Measurements from ENCODE around the gene GLCCI1.
A peak's percentile ranks its signal among the peaks of the same experiment; 100 is the strongest.

GLCCI1 gene

DNA sequence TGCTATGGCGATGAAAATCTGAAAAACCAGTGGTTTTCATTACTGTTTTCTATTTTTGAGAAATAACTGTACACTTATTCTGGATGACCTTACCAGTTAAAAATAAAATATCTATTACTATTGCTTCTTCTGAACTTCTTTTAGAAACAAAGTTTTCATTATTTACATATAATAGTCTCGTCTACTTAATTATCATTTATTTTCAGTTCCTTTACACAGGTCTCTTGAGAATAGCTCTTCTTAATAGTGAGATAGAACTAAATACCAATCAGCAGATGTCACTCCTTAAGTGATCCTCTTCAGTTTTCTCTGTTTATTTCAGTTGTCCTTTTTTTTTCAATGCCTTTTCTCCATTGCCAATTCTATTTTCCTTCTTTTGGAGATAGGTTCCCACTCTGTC lies 4.3 kb upstream of the GLCCI1 start:
- DNase-seq (ENCODE audit: low spot score): no peak

DNA sequence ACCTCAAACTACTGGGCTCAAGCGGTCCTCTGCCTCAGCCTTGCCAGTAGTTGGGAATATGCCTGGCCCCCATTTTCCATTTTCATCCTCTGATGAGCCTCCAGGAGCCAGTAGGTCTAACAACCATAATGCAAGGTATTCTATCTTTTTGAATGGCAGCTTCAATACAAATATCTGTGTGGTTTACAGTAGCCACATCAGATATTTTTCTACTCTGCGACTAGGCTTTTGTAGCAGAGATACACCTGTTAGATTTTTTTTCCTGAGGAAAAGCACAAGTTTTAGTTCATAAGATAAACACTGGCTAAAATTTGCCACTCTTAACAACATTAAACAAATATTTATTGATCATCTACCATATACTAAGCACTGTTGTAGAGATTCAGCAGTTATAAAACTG lies 3.9 kb upstream of the GLCCI1 start:
- no peak for DNase-seq (ENCODE audit: low spot score)

DNA sequence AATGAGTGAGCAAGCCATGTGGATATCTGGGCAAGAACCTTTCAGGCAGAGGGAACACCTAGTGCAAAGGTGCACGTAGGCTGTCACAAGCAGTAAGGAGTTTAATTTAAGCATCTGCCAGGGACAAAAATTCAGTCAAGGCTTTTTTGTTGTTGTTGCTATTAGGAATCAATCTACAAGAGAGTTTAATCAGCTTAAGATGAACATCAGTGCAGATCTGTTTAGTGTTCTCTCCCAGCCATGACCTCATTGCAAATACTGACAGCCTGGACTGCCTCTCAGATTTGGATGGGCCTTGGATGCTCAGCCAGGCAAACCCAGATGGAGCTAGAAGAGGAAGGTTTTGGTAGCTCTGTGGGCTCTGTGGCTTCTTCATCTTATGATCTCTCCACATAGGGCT lies 3.3 kb upstream of the GLCCI1 start:
- no peak for DNase-seq (ENCODE audit: low spot score)

DNA sequence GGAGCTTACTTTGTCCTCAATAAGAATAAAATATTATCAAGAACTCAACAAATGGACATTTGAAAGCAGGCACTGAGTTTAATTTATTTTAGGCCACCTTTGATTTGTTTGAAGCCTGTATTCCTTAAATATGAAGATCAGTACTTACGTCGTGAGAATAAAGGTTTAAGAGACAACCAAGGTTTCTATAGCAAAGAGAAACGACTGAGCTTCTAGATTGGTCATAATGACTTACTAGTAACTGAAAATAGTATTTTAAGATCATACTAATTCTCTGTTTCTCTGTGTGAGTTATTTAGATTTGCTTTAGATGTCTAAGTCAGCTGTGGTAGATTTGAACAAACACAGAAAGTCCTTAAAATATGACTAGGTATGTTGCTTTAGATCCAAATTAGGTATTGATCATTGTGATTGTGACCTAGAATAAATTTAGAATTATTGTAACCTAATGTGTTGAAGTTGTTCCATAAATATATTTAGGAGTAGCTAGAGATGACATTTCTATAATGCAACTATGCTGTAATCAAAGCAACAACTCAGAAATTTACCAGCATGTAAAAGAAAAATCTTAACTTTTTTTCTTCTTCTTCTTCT lies 2.4 kb upstream of the GLCCI1 start:
- DNase-seq (ENCODE audit: low spot score): no peak

DNA sequence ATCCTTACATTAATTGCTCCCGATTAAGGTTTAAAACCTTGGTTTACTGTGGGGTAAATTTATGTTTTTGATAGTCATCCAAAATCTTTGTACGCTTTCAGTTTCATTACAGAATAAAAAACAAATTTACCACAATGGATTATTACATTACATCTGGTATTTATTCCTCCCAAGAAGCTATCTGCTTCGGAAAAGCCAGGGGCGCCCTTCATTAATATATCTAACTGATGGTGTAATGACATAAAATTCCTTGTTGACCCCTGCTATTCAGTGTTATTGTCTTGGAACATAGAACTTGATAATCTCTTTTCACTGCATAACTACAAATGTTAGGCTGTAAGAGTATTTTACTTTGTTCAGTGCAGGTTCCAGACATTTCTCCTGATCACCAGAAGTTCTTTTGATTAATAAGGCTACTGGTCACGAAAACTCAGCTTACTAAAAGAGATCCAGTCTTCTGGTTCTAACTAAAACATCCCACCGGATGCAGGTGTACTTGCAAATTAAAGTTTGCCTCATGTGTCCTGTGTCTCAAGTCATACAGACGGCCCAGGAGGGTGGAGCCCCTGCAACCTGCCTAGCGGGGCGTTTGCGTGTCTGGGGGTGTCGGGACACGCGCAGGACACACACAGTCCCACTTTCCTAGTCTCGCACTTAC lies 581 bp upstream of the GLCCI1 start:
- DNase-seq (ENCODE audit: low spot score): no peak

DNA sequence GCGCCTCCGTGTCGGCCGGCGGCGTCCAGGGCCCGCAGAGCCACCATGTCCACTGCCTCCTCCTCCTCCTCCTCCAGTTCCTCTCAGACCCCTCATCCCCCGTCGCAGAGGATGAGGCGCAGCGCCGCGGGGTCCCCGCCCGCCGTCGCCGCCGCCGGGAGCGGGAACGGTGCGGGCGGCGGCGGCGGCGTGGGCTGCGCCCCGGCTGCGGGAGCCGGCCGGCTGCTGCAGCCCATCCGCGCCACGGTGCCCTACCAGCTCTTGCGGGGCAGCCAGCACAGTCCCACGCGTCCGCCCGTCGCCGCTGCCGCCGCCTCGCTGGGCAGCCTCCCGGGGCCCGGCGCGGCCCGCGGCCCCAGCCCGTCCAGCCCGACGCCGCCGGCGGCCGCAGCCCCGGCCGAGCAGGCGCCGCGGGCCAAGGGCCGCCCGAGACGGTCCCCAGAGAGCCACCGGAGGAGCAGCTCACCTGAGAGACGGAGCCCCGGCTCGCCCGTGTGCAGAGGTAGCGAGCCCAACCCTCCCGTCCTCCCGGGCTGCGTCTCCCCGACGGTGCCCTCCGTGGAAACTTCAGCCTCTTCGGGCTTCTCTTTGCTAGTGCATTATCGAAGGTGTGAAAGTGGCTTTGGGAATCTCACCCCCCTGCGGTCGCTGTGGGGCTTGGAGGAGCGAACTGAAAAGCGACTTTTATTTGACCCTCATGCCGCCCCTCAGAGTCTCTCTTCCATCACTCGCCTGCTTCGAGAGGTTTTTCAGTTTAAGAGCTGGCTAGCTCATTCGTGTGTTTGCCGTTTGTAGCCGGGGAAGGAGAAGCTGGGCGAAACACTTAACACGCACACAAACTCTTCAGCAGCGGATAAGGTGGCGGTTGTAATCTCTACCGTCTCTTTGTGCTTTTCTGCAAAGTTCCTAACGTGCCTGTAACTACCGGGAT lies 975 bp downstream of the GLCCI1 start:
- peak; percentile 59 for DNase-seq (ENCODE audit: low spot score)

DNA sequence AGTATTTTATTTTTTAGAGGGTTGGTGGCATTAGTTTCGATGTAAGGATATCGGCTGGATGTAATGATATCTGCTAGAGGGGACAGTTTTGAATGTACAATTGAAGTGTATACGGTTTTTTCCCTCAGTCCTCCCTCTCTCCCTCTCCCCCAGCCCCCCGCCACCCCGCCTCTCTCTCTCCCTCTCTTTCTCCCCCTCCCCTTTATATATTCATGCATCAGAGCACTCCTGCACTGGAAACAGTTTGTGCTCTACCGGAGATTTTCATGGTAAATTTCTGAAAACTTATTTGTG lies 1.6 kb downstream of the GLCCI1 start:
- DNase-seq (ENCODE audit: low spot score): no peak

DNA sequence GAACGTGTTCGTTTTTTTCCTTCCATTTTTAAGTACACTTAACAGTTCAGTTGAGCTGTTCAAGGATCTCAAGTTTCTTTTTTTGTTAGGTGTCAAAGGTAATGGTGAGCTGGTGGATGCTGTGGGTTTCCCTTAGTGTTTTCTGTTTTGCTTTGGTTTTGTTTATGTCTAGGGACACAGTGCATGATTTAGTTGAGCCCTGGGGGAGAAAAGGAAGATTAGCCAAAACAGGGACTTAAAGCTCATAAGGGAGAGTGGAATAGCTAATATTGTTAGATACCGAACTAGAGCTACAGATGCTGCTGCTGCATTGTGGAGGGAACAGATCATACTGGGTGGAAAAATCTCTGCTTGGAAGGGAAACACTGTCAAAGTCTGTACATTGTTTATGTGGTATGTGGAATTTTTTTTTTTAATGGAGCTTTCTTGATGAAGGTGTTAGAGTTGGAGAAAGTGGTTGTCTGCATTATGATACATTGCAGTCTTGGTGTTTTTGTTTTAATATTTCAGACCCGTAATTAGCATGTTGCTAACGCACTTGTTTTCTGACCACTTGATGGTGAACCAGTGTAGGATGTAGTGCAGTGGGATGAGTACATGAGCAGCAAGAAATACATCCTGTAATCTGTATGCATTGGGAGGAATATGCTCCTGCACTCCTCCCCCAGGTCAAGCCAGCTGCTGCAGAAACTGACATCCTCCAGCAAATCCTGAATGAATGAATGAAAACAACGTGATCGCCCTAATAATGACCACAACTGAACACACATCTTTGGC lies 2.1 kb downstream of the GLCCI1 start:
- peak; percentile 35 for DNase-seq (ENCODE audit: low spot score)

DNA sequence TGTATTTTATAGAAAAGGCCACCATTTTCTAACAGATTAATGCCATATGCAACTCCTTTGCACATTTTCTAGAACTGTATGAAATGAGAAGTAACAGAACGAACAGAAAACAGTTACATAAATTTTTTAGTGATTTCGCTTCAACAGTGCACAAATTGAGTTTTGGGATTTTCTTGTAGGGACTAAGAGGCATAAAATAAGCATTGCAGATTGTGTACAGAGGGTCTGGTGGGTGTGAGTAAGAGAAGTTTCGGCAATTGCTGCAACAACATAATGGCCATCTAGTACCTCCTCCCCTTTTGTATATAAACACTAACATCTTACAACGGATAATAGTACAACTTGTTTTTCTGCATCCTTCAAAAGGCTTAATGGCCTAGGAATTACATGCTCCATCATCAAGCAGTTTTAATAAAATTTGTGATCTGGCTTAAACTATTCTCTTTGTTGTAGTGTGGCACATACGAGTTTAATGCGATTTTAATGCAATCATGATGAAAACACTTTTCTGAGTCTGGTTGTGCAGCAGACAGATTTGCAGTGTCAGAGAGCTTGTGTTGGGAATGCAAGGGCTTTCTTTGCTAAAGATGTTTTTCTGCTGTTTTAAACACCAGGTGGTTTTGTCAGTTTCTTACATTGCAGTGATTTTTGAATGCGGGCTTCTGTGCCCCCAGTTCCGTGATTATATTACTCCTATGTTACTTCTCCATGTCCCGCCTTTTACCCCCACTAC lies 2.9 kb downstream of the GLCCI1 start:
- no peak for DNase-seq (ENCODE audit: low spot score)

DNA sequence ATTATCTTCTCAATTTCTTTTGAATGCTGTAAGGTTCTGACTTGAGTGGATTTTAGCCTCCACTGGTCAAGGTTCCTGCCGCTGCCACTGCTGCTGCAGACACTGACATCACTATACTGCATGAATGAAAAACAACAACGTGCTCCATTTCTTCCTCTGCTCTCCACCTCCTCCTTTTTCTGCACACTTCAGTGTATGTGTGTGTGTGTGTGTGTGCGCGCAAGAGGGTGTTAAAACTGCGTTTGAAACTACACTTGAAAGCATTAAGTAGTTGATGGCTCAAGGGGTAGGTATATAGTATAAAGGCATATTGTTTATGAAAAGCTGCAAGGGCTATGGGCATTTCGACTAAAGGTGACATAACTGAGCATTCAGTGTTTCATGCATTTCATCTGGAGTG lies 3.5 kb downstream of the GLCCI1 start:
- no peak for DNase-seq (ENCODE audit: low spot score)

DNA sequence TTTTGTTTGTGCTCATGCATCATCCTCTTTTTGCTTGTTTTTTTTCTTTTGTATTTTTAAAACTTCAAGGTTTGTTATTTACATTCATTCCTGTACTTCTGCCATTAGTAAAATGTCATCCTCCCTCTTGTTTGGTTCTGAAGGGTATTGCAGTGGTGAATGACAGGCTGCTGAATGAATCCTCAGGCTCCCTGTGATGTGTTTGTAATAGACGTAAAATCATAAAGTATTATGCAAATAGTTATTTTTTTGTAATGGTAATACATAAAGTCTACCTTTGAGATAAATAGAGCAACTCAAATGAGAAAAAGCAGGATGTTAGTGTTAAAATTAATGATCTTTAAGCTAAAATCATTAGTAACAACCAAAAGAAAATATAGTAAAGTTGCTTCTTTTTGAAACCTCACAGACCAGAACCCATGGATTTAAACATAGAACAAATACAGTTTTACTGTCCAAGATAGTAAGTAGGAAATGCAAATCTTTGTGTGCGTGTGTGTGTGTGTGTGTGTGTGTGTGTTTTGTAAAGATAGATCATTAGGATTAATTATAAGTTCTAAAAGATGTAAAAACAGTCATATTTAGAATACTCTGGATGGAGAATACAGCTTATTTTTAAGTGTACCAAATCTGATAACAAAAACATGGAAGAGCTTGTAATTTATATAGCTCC lies 4.5 kb downstream of the GLCCI1 start:
- no peak for DNase-seq (ENCODE audit: low spot score)

DNA sequence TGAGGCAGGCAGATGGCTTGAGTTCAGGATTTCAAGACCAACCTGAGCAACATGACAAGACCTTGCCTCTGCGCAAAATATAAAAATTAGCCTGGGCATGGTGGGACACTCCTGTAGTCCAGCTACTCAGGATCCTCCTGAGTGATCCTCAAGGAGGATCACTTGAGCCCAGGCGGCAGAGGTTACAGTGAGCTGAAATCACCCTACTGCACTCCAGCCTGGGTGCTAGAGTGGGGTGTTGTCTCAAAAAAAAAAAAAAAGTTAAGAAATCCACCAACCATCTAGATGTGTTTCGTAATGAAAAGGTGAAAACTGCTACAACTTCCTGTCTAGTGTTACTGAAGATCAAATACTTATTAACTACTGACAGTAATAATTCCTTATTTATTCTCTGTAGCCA lies 8.1 kb downstream of the GLCCI1 start:
- no peak for DNase-seq (ENCODE audit: low spot score)

DNA sequence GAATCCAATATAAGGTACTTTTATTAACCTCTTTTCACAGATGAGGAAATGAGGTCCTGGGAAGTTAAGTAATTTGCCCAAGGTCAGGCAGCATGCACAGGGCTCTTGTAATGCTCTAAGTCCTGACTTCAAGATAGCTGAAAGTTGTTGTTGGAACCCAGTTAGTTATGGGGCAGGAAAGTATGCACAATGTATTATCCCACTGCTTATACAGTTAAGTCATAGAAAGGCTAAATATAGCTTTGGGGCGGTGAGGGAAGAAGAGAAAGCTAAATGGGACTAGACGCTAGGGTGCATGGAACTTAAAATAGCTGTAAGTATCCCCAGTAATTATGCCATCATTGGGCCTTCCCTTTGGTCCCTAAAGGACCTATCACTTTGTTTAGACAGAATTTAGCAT lies 9.2 kb downstream of the GLCCI1 start:
- no peak for DNase-seq (ENCODE audit: low spot score)

DNA sequence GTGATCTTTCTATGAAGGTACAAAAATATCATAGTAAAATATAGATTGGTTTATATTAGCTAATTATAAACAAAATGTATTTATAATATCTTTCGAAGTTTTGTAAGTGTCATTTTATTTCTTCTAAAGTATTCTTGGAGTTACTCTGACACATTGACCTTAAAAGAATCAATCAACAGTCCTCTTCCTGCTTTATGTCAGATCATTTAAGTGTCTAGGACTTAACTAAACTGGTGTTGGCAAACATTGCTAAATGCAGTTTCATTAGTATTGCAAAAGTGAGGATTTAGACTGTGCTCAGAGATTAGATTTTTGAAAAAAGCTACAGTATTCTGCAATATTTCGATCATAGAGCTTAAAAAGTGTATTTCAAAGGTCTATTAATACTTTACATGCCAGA lies 10.3 kb downstream of the GLCCI1 start:
- DNase-seq (ENCODE audit: low spot score): no peak

DNA sequence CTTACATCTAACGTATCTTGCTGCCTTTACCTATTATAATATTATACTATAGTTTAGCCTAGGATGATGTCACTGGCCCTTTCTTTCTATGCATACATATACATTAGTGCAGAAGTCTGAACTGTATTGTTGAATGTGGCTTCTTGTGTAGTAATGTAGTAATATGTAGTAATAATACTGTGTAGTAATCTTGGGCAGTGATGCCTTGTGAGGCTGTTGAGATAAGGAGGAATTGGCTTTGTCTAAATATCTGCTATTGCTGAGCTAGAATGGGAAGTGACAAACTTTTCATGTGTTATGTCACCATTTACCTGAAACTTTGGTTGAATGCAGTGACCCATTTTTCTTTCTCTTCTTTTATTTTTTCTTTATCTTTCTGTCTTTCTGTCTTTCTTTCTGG lies 11.0 kb downstream of the GLCCI1 start:
- no peak for DNase-seq (ENCODE audit: low spot score)

DNA sequence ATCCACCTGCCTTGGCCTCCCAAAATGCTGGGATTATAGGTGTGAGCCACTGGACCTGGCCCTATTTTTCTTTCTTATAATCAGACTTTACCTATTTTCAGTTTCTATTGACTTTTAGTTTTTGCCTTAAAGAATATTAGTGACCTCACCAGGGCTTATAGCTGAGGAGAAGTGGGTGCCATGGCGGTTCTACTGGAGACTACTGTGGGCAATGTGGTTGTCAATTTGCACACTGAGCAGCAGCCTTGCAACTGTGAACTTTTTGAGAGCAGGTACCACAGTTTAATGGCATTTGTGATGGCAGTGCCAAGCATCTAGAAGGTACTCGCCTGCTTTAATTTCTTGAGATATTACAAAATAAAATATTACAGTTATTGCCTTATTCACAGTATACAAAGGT lies 11.5 kb downstream of the GLCCI1 start:
- DNase-seq (ENCODE audit: low spot score): no peak

DNA sequence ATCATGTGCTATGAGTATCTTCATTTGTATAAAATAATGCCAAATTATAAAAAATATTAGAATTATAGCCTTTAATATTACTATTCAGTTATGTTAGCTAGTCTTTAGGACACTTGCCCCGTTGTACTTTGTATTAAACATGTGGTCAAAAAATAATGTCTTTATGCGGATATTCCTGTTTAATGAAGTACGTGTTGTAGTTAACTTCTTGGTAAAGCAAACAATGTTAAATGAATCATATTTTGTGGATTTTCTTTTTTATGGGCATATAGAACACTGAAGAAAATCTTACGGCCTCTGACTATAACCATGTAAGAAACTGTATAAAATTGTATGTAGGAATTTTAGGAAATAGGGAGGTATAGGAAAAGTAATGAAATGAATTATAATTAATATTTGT lies 14.3 kb downstream of the GLCCI1 start:
- no peak for DNase-seq (ENCODE audit: low spot score)

DNA sequence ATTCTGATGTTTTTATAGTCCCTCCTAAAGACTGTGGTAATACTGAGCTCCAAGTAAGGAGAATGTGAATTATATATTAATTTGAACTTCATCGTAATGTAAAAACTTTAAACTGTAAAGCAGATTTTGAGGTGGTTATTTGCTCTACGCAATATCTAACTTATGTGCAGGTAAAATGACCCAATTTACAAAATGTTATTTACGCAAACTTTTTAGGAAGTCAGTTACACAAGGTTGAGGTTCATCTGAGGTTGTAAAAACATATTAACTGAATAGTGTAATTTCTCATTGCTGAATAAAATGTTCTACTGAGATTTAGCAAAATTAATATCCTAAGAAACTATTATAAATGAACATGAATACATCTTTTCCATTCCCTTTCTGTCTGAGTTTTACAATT lies 15.8 kb downstream of the GLCCI1 start:
- DNase-seq (ENCODE audit: low spot score): no peak

DNA sequence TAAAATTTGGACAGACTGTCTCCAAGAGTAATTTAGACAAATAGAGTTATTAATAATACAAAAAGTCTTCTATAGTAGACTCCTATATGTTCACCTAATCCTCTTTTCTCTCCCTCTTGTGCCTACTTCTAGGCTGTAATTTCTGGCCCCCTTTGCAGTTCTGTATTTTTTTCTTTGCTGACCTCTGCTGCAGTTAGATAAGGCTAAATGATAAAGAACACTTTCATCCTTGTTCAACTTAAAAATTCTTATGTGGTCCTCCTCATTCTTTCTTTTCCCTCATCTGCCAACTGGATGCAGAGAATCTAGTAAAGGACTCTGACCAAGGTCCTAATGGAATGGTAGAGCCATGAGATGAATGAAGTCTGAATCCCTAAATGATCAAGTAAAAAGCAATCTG lies 20.1 kb downstream of the GLCCI1 start:
- DNase-seq (ENCODE audit: low spot score): no peak

DNA sequence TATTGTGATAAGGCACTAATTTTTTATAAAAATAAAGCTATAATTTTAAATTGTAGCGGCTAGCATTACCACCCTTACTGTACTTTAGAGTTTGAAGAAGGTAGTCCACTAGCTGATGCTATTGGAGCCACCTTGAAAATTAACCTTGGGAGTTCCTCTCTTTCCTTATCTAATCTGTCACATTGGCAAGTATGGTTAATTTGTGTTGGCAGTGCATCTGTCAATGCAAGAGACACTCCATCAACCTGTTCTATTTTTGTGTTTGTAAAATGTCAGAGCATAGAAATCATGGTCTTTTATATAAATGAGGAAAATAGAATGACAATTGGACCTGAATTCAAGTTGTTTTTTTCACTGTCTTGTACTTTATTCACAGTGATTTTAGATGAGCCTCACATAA lies 20.5 kb downstream of the GLCCI1 start:
- DNase-seq (ENCODE audit: low spot score): no peak

DNA sequence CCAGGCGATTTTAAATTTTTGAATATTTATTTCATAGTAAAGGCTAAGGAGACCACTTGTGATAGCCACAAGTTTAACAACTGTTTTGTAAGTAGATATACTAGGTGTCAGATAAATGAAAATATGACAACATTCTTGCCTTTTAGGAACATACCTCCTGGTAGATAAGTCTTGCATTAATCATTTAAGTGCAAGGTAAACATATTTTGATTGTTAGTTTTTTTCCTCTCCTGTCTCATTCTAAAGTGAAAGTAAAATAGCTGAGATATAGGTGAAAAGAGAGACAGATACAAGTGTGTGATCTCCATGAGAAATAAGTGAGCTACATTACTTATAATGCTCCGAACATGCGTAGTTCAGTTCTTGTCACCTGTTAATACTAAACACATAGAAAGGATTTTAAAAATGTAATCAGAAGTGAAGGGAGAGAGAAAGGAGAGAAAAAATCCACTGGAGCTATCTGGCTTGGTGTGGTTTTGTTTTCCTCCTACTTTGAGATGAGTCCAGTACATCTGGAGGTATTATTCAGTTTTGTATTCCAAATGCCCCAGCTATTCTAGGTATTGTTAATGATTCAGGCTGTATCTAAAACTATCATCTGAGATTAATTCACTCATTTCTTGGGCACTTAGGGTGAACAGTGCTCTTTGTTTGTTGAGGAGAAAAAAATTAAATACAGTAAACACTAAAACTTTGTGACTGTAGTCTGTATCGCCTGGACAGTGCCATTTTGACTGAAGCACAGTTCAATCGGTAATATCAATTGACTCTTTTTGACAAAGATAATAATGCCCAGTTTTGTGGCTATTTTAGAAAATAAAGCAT lies 21.2 kb downstream of the GLCCI1 start:
- no peak for DNase-seq (ENCODE audit: low spot score)
